Kidney epithelial cell (primary cell): ENCODE measurements around the gene ANKRD17. TPM values are rescaled to one million over a fixed set of nuclear protein-coding genes. Genes with fewer than 3 reads are reported as not detected.

Experiments
- DNase-seq: peaks from one replicate; pipeline ENCODE4 v3.0.0-alpha.2; 2010; ENCODE audit warnings: low read depth
- H3K27me3 ChIP-seq: 2 replicates; pipeline ENCODE4 v1.6.0; 2011; ENCODE audit warnings: low read length; ENCODE audit not compliant: control insufficient read depth, insufficient read depth
- H3K36me3 ChIP-seq: 2 replicates; pipeline ENCODE4 v1.5.1; 2011; ENCODE audit warnings: low read length; ENCODE audit not compliant: control insufficient read depth, insufficient read depth
- H3K4me3 ChIP-seq: 2 replicates; pipeline ENCODE4 v1.5.1; 2011; ENCODE audit warnings: low read depth, mild to moderate bottlenecking, control low read depth, low read length
- CTCF ChIP-seq: IDR thresholded peaks from 2 replicates; pipeline ENCODE4 v1.5.1; 2011; ENCODE audit warnings: mild to moderate bottlenecking, moderate library complexity, low read length, control low read depth, inconsistent platforms; ENCODE audit not compliant: insufficient read depth, poor library complexity, severe bottlenecking
- total RNA-seq: library from RNA; depleted of rRNA; stranded (reverse); fragments of >200 nt; gene quantifications from 2 replicates; pipeline ENCODE4 v1.2.3, GENCODE V29; 2015

Gene ANKRD17
- total RNA-seq, 1 donor from 2014 or later, result 39.9 TPM

- no peak for DNase-seq
- Histone ChIP-seq H3K27me3 (no peaks in the 10 kb centered on the region), H3K36me3 (peaks cover 1% of the 10 kb centered on the region), H3K4me3 (no peak overlapping the region)
- no peak for TF ChIP-seq CTCF
These were observed 12.6 kb downstream of the ANKRD17 start for GRCh38 chr4:73245955-73246354.

- Histone ChIP-seq H3K27me3 (no peaks in the 10 kb centered on the region), H3K4me3 (no peak overlapping the region), H3K36me3 (peaks cover 1% of the 10 kb centered on the region)
- no peak for DNase-seq
- TF ChIP-seq CTCF, result no peak
These were observed 13.5 kb downstream of the ANKRD17 start for GRCh38 chr4:73244945-73245601.

GRCh38 chr4:73237044-73237443 lies 21.6 kb downstream of the ANKRD17 start:
- DNase-seq, result no peak
- Histone ChIP-seq H3K36me3 (no peaks in the 10 kb centered on the region), H3K4me3 (no peak overlapping the region), H3K27me3 (no peaks in the 10 kb centered on the region)
- no peak for TF ChIP-seq CTCF

GRCh38 chr4:73236151-73236550 lies 22.4 kb downstream of the ANKRD17 start:
- no peak overlapping the region for H3K4me3 ChIP-seq
- no peak for TF ChIP-seq CTCF
- H3K36me3 ChIP-seq, result no peaks in the 10 kb centered on the region
- no peak for DNase-seq
- no peaks in the 10 kb centered on the region for H3K27me3 ChIP-seq

- no peak overlapping the region for H3K4me3 ChIP-seq
- no peak for TF ChIP-seq CTCF
- no peak for DNase-seq
- no peaks in the 10 kb centered on the region for H3K27me3 ChIP-seq
- H3K36me3 ChIP-seq, result no peaks in the 10 kb centered on the region
These were observed 23.9 kb downstream of the ANKRD17 start for GRCh38 chr4:73234712-73235111.
